Adrenal gland (tissue), 12 donors: ENCODE measurements around the gene THADA. TPM values are rescaled to one million over a fixed set of nuclear protein-coding genes. Genes with fewer than 3 reads are reported as not detected.
A peak's percentile ranks its signal among the peaks of the same experiment; 100 is the strongest.

Source experiments
- DNase-seq, 7 donors: peaks; one replicate each; pipeline ENCODE4 v3.0.0-alpha.2; 2019 to 2020
- H3K27ac ChIP-seq, 5 donors: fragments of 200-600 bp; sonication (generic) in 4 of 5; 1 replicate in 3 of 5; 2 replicates in 2 of 5; pipeline versions ENCODE4 v1.5.1 to v1.8.0; 2016 to 2020; ENCODE audit warnings: mild to moderate bottlenecking in 1 of 5
- H3K27me3 ChIP-seq: fragments of 200-600 bp; 2 replicates; pipeline ENCODE4 v1.8.0; 2021
- H3K36me3 ChIP-seq, 2 donors: fragments of 200-600 bp; replicated peaks in 1 of 2; 1 replicate in 1 of 2; 2 replicates in 1 of 2; pipeline versions ENCODE4 v1.5.1 to v1.8.0; 2018 to 2022
- H3K4me1 ChIP-seq, 2 donors: fragments of 200-600 bp; replicated peaks in 1 of 2; 1 replicate in 1 of 2; 2 replicates in 1 of 2; pipeline versions ENCODE4 v1.5.1 to v1.8.0; 2018 to 2021
- H3K4me3 ChIP-seq, 4 donors: fragments of 200-600 bp; sonication (generic) in 3 of 4; one replicate each; pipeline ENCODE4 v1.5.1; 2016 to 2018
- H3K9me3 ChIP-seq, 3 donors: fragments of 200-600 bp; sonication (generic) in 1 of 3; replicated peaks in 1 of 3; 1 replicate in 2 of 3; 2 replicates in 1 of 3; pipeline versions ENCODE4 v1.5.1 to v1.8.0; 2016 to 2021
- POLR2A ChIP-seq, 2 donors: fragments of 450-650 bp; IDR thresholded peaks; one replicate each; pipeline ENCODE4 v1.6.1; 2017; ENCODE audit warnings: antibody characterized with exemption in 2 of 2, mild to moderate bottlenecking in 2 of 2, moderate library complexity in 1 of 2
- WGBS, 4 donors: extraction: QIAGEN DNeasy Blood & Tissue Kit in 2 of 4; methylation state at CpG; one replicate each; pipeline versions ENCODE4 v1.1.5 to v1.1.7; 2013 to 2017; 5-methylcytosine and 5-hydroxymethylcytosine counted together
- intact Hi-C, 2 donors: fragments of 100-400 bp; cut with DNase I; formaldehyde crosslinking; loops; one replicate each; pipeline versions ENCODE4 v1.14.1 to v1.15.0; 2022 to 2023
- polyA plus RNA-seq, 3 donors: library from polyadenylated mRNA; stranded (reverse); fragments of 200-250 nt in 2 of 3; fragments of 350-450 nt in 1 of 3; fragmentation: Illumina TruSeq in 1 of 3; extraction: RNeasy Lipid Tissue Mini Kit (QIAGEN cat#74804) in 1 of 3; gene quantifications; one replicate each; pipeline ENCODE4 v1.2.3, GENCODE V29; 2013 to 2014
- total RNA-seq, 9 donors: library from RNA; depleted of rRNA in 4 of 9; stranded (reverse); fragments of >200 nt in 4 of 9; fragments of 120-200 nt in 1 of 9; fragmentation: NEBNext Ultra II Directional in 1 of 9; extraction: Animal tissue kit (Norgen Biotek cat#: 25700) in 1 of 9; gene quantifications; one replicate each; pipeline versions ENCODE4 v1.1.0 to v1.2.4, GENCODE V29; 2013 to 2023
- TF ChIP-seq, protein P1 (sequence below), 6 experiments: fragments of 450-650 bp in 4 of 6; fragments of 200-600 bp in 2 of 6; sonication (generic) in 1 of 6; IDR thresholded peaks; 1 replicate in 5 of 6; 2 replicates in 1 of 6; pipeline versions ENCODE4 v1.5.1 to v1.8.0; 2016 to 2021; ENCODE audit warnings: antibody characterized with exemption in 6 of 6, mild to moderate bottlenecking in 2 of 6, moderate library complexity in 1 of 6
- donor health status: healthy with polysubstance abuse.
- donor health status: Bipolar disorder and iron deficiency.
- donor health status: DM: yes; HTN: yes; CAD: no.
- donor health status: DM: no; HTN: no; CAD: no.
- donor health status: DM: no; HTN: no; CAD: no.
- donor health status: DM: yes; HTN: yes; CAD: no.

The THADA gene
- total and polyA plus RNA-seq, 12 donors: 14.1 to 38.4 (median 25.4) TPM

DNA sequence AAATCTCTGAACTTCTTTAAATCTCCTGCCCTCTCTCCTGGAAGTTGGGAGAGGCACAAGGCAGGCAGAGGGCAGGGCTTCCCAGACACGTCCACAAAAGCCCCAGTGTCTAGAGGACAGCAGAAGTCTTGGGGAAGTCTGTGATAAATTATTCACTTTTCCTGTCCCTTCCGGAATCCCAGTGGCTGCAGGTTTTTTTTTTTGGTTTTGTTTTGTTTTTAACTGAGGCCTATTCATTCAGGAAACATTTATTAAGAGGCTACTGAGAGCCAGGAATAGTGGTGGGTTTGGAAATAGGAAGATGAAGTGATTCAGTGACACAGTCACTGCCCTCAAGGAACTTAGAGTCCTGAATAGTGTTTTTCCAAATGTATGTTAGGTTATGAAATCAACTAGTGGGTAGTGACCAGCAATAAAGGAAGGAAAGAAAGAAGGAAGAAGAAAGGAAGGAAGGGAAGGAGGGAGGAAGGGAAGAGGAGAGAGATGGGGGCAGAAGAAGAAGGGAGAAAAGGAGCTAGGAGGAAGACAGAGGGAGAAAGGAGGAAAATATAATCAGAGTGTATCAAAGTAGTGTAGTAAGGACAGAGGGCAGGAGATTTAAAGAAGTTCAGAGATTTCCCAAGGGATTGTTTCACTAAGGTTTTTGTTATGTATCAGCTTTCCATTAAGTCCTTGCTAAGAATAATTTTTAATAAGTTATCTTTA is 270.6 kb downstream of the THADA start:
- peak overlapping the region in 3 of 5 donors; percentile 11 to 71 (median 59) for H3K27ac ChIP-seq
- TF ChIP-seq, protein P1, sequence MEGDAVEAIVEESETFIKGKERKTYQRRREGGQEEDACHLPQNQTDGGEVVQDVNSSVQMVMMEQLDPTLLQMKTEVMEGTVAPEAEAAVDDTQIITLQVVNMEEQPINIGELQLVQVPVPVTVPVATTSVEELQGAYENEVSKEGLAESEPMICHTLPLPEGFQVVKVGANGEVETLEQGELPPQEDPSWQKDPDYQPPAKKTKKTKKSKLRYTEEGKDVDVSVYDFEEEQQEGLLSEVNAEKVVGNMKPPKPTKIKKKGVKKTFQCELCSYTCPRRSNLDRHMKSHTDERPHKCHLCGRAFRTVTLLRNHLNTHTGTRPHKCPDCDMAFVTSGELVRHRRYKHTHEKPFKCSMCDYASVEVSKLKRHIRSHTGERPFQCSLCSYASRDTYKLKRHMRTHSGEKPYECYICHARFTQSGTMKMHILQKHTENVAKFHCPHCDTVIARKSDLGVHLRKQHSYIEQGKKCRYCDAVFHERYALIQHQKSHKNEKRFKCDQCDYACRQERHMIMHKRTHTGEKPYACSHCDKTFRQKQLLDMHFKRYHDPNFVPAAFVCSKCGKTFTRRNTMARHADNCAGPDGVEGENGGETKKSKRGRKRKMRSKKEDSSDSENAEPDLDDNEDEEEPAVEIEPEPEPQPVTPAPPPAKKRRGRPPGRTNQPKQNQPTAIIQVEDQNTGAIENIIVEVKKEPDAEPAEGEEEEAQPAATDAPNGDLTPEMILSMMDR (IDR thresholded peaks at IDR 0.05): no peak
- TF ChIP-seq POLR2A (IDR thresholded peaks at IDR 0.05): no peak
- DNase-seq: no peak
- peaks cover under 1 to 31% of the 10 kb centered on the region in 2 donors for H3K4me1 ChIP-seq
- intact Hi-C loops: no loop called here
- H3K4me3 ChIP-seq: no peak overlapping the region
- no peaks in the 10 kb centered on the region for H3K36me3 ChIP-seq
- no peaks in the 10 kb centered on the region for H3K27me3 ChIP-seq
- 36 to 61% (median 44%) methylated on average over 2 of the region's 2 CpGs for WGBS, 4 donors
- no peaks in the 10 kb centered on the region for H3K9me3 ChIP-seq

DNA sequence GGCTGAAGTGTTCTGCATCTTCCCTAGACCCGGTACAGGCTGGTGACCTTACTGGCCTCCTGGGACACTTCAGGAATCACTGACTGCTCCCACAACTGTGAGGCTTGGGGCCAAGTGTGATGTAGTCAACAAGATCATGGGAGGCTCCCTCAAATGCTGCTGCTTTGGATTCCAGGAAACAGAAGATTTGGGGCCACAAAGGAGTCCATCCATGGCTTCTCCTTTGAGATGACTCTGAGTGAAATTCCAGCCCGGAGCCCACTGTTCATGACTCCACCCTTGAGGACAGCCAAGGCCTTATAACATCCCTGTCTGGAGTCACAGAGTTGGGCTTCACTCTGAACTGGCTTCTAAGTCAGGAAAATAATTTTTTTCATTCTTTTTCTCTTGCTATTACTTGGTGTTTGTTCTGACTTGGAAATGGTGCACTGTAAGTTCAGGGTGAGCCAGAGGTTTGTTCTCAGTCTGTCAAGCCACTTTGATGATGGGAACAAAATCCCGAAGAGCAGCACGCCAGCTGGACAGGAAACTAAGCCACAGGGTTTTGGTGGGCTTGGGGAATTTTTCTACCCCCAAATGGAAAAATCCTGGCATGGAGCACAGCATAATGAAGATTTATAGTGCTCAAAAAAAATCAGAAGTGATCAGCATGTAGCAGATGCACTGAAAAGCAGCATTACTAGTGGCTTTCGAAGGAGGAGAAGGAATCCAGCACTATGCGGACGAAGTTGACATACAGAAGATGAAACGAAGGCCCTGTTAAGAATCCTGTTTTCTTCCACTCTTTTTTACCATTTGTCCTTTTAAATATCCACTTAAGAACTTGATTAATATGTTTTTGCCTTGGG is 271.4 kb downstream of the THADA start:
- DNase-seq: peak in 1 of 7 donors; percentile 44
- Histone ChIP-seq H3K4me3 (no peak overlapping the region), H3K36me3 (no peaks in the 10 kb centered on the region), H3K9me3 (no peaks in the 10 kb centered on the region), H3K27ac (peak overlapping the region in 4 of 5 donors; percentile 6 to 71 (median 41)), H3K27me3 (no peaks in the 10 kb centered on the region), H3K4me1 (peaks cover 0 to 24% of the 10 kb centered on the region in 2 donors)
- TF ChIP-seq POLR2A (IDR thresholded peaks at IDR 0.05): no peak
- TF ChIP-seq, protein P1 (IDR thresholded peaks at IDR 0.05): no peak
- intact Hi-C loops: no loop called here
- 60 to 72% (median 67%) methylated on average over 8 of the region's 8 CpGs for WGBS, 4 donors

DNA sequence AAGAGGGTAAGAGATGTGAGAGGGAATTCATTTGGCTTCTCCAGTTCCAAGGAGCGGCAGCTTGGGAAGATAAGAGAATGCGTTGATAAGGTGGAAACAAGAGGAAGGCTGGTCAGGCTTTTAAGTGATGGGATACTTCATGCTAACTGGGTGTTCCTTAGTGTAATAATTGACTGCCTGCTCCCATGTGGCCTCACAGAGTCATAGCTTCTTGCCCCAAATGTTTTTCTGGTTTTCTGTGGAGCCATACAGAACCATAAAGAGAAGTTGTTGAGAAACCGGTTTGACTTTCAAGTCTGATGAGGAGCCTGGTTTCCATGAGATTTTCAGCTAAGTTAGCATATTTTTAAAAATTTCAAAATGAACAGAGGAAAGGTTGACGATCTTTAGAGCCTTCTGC is 272.0 kb downstream of the THADA start:
- Histone ChIP-seq H3K4me3 (no peak overlapping the region), H3K36me3 (no peaks in the 10 kb centered on the region), H3K27me3 (no peaks in the 10 kb centered on the region), H3K27ac (peak overlapping the region in 4 of 5 donors; percentile 6 to 71 (median 41)), H3K4me1 (peaks cover 0 to 20% of the 10 kb centered on the region in 2 donors), H3K9me3 (no peaks in the 10 kb centered on the region)
- 81 to 87% (median 85%) methylated on average over 4 of the region's 4 CpGs for WGBS, 4 donors
- TF ChIP-seq, protein P1 (IDR thresholded peaks at IDR 0.05): no peak
- TF ChIP-seq POLR2A (IDR thresholded peaks at IDR 0.05): no peak
- DNase-seq: no peak
- intact Hi-C loops: no loop called here

DNA sequence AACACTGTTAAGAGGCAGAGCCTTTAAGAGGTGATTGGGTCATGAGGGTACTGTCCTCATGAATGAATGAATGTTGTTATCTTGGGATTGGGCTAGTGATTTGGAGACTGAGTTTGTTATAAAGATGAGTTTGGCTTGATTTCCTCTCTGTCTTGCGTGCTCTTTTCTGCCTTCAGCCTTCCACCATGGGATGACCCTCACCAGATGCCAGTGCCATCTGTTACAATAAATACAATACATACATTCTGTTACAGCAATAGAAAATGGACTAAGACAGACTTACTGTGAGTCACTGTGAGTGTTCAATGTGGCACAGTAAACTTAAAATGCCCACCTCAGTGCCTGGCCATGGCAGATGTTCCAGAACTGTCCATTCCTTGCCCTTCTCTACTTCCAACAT is 274.4 kb downstream of the THADA start:
- TF ChIP-seq POLR2A (IDR thresholded peaks at IDR 0.05): no peak
- TF ChIP-seq, protein P1 (IDR thresholded peaks at IDR 0.05): no peak
- no peak for DNase-seq
- 89 to 100% (median 96%) methylated on average over 1 of the region's 1 CpG for WGBS, 4 donors
- no peaks in the 10 kb centered on the region for H3K27me3 ChIP-seq
- H3K9me3 ChIP-seq: no peaks in the 10 kb centered on the region
- H3K4me1 ChIP-seq: peaks cover 0 to 20% of the 10 kb centered on the region in 2 donors
- H3K27ac ChIP-seq: no peak overlapping the region
- intact Hi-C loops: no loop called here
- no peak overlapping the region for H3K4me3 ChIP-seq
- no peaks in the 10 kb centered on the region for H3K36me3 ChIP-seq
